Loucy (cell line): ENCODE data around the gene SMOC2.

ENCODE experiments used
- H2AFZ ChIP-seq: fragments of 200-600 bp; sonication (generic); 2 replicates; pipeline ENCODE4 v1.6.0; 2016; ENCODE audit warnings: antibody characterized with exemption, mild to moderate bottlenecking, low read length, moderate library complexity
- H3F3A ChIP-seq: fragments of 200-600 bp; 2 replicates; pipeline ENCODE4 v1.6.0; 2016; ENCODE audit warnings: antibody characterized with exemption, low read depth, mild to moderate bottlenecking
- H3K27me3 ChIP-seq: fragments of 200-600 bp; sonication (generic); 2 replicates; pipeline ENCODE4 v1.6.1; 2014; ENCODE audit warnings: low read length, mild to moderate bottlenecking; ENCODE audit not compliant: insufficient read depth, poor library complexity, severe bottlenecking
- H3K36me3 ChIP-seq: fragments of 200-600 bp; sonication (generic); 2 replicates; pipeline ENCODE4 v1.6.1; 2016; ENCODE audit warnings: low read length; ENCODE audit not compliant: insufficient read depth
- H3K4me1 ChIP-seq: fragments of 200-600 bp; sonication (generic); 2 replicates; pipeline ENCODE4 v1.5.1; 2014; ENCODE audit warnings: low read length, mild to moderate bottlenecking; ENCODE audit not compliant: insufficient read depth, poor library complexity, severe bottlenecking
- H3K4me2 ChIP-seq: fragments of 200-600 bp; sonication (generic); 2 replicates; pipeline ENCODE4 v1.6.0; 2014; ENCODE audit warnings: antibody characterized with exemption, low read length, low read depth, mild to moderate bottlenecking; ENCODE audit not compliant: poor library complexity, severe bottlenecking
- H3K4me3 ChIP-seq: fragments of 200-600 bp; sonication (generic); 2 replicates; pipeline ENCODE4 v1.5.1; 2014; ENCODE audit warnings: low read length, mild to moderate bottlenecking, mixed read lengths; ENCODE audit not compliant: poor library complexity, severe bottlenecking
- H3K79me2 ChIP-seq: fragments of 200-600 bp; sonication (generic); 2 replicates; pipeline ENCODE4 v1.6.1; 2014; ENCODE audit warnings: low read length; ENCODE audit not compliant: insufficient read depth
- H3K9ac ChIP-seq: fragments of 200-600 bp; sonication (generic); 2 replicates; pipeline ENCODE4 v1.6.0; 2014; ENCODE audit warnings: mild to moderate bottlenecking, low read depth, low read length, moderate library complexity; ENCODE audit not compliant: poor library complexity, severe bottlenecking
- H3K9me2 ChIP-seq: fragments of 200-600 bp; sonication (generic); replicated peaks from 2 replicates; pipeline ENCODE4 v1.6.1; 2016; ENCODE audit warnings: low read depth, low read length, mixed read lengths
- H3K9me3 ChIP-seq: fragments of 200-600 bp; sonication (generic); 2 replicates; pipeline ENCODE4 v1.6.1; 2014; ENCODE audit warnings: mild to moderate bottlenecking, antibody characterized with exemption, low read length, low read depth; ENCODE audit not compliant: insufficient read depth
- H4K20me1 ChIP-seq: fragments of 200-600 bp; sonication (generic); 2 replicates; pipeline ENCODE4 v1.6.0; 2014; ENCODE audit warnings: antibody characterized with exemption, low read length, mild to moderate bottlenecking; ENCODE audit not compliant: insufficient read depth, poor library complexity, severe bottlenecking
- CTCF ChIP-seq: fragments of 200-600 bp; sonication (generic); conservative IDR thresholded peaks from 2 replicates; pipeline ENCODE4 v1.5.1; 2014; ENCODE audit warnings: mild to moderate bottlenecking, antibody characterized with exemption, low read length
- EZH2phosphoT487 ChIP-seq: fragments of 200-600 bp; IDR thresholded peaks from 2 replicates; pipeline ENCODE4 v1.6.1; 2018; ENCODE audit warnings: antibody characterized with exemption, mild to moderate bottlenecking, moderate library complexity, borderline replicate concordance

SMOC2 gene

GRCh38 chr6:168628176-168628553, 187.2 kb downstream of the SMOC2 start:
- Histone ChIP-seq H3K36me3 (no peaks in the 10 kb centered on the region), H3K9me3 (peaks cover 13% of the 10 kb centered on the region; the same call in 1 of the 2 replicates), H3K4me2 (no peak overlapping the region), H4K20me1 (no peaks in the 10 kb centered on the region), H3K4me1 (no peaks in the 10 kb centered on the region), H3K9me2 (no peaks in the 10 kb centered on the region), H3K9ac (no peak overlapping the region), H3K4me3 (no peak overlapping the region), H3F3A (no peaks in the 10 kb centered on the region), H3K79me2 (no peaks in the 10 kb centered on the region), H3K27me3 (no peaks in the 10 kb centered on the region), H2AFZ (no peak overlapping the region)
- no peak for TF ChIP-seq CTCF

- Histone ChIP-seq H3K79me2 (no peaks in the 10 kb centered on the region), H3K4me2 (no peak overlapping the region), H3K36me3 (no peaks in the 10 kb centered on the region), H3F3A (no peaks in the 10 kb centered on the region), H3K4me3 (no peak overlapping the region), H3K9me2 (no peaks in the 10 kb centered on the region), H2AFZ (no peak overlapping the region), H4K20me1 (no peaks in the 10 kb centered on the region), H3K27me3 (no peaks in the 10 kb centered on the region), H3K9me3 (peaks cover 14% of the 10 kb centered on the region; the same call in 1 of the 2 replicates), H3K4me1 (no peaks in the 10 kb centered on the region), H3K9ac (no peak overlapping the region)
- TF ChIP-seq CTCF (no peak), EZH2phosphoT487 (no peak)
Measured at GRCh38 chr6:168628732-168629245, 187.8 kb downstream of the SMOC2 start.

- no peak overlapping the region for H3K9ac ChIP-seq
- H3K4me3 ChIP-seq, result no peak overlapping the region
- H3K27me3 ChIP-seq, result no peaks in the 10 kb centered on the region
- H2AFZ ChIP-seq, result no peak overlapping the region
- no peak for TF ChIP-seq EZH2phosphoT487
- TF ChIP-seq CTCF, result no peak
- peaks cover 14% of the 10 kb centered on the region; the same call in 1 of the 2 replicates for H3K9me3 ChIP-seq
- H3K79me2 ChIP-seq, result no peaks in the 10 kb centered on the region
- no peaks in the 10 kb centered on the region for H3F3A ChIP-seq
- H3K4me2 ChIP-seq, result no peak overlapping the region
- no peaks in the 10 kb centered on the region for H3K36me3 ChIP-seq
- H4K20me1 ChIP-seq, result no peaks in the 10 kb centered on the region
- H3K4me1 ChIP-seq, result no peaks in the 10 kb centered on the region
- no peaks in the 10 kb centered on the region for H3K9me2 ChIP-seq
Measured at GRCh38 chr6:168631564-168631963, 190.6 kb downstream of the SMOC2 start.
